ENCODE data around the gene NLGN1. TPM values are rescaled to one million over a fixed set of nuclear protein-coding genes. Genes with fewer than 3 reads are reported as not detected.
A peak's percentile ranks its signal among the peaks of the same experiment; 100 is the strongest.

NLGN1 gene
- polyA plus RNA-seq, 1 donor from 2014 or later = 2.7 TPM

GRCh38 chr3:173730391-173730790 is 332.8 kb downstream of the NLGN1 start:
- Histone ChIP-seq H4K20me1 (ENCODE audit: insufficient read depth) (no peaks in the 10 kb centered on the region), H3K27ac (ENCODE audit: low read length) (no peak overlapping the region), H3K9me2 (ENCODE audit: insufficient read depth, low read length) (no peaks in the 10 kb centered on the region), H3K4me2 (ENCODE audit: low read length) (no peak overlapping the region), H3K9me3 (ENCODE audit: low read length) (no peaks in the 10 kb centered on the region), H3K27me3 (ENCODE audit: insufficient read depth, low read depth, low read length) (no peaks in the 10 kb centered on the region), H3F3A (ENCODE audit: insufficient read depth, low read length, poor library complexity, severe bottlenecking) (no peaks in the 10 kb centered on the region), H3K4me3 (ENCODE audit: low read length) (no peak overlapping the region), H3K79me2 (replicated peaks; ENCODE audit: insufficient read depth, low read length) (no peaks in the 10 kb centered on the region), H2AFZ (ENCODE audit: low read depth, low read length) (no peak overlapping the region), H3K9ac (ENCODE audit: low read length) (no peak overlapping the region), H3K36me3 (ENCODE audit: insufficient read depth, low read length) (no peaks in the 10 kb centered on the region)
- TF ChIP-seq SMC3 (conservative IDR thresholded peaks at IDR 0.05; ENCODE audit: poor library complexity) (no peak), EZH2 (IDR thresholded peaks at IDR 0.05; ENCODE audit: borderline replicate concordance, insufficient read depth, low read length, poor library complexity, severe bottlenecking) (no peak), REST (IDR thresholded peaks at IDR 0.05; ENCODE audit: borderline replicate concordance) (no peak), POLR2AphosphoS5 (IDR thresholded peaks at IDR 0.05) (no peak), EP300 (conservative IDR thresholded peaks at IDR 0.05; ENCODE audit: poor library complexity, severe bottlenecking) (no peak), RAD21 (conservative IDR thresholded peaks at IDR 0.05) (no peak), CTCF (IDR thresholded peaks at IDR 0.05; ENCODE audit: poor library complexity, severe bottlenecking) (no peak), TAF1 (IDR thresholded peaks at IDR 0.05; ENCODE audit: low read depth) (no peak)

- H3K79me2 ChIP-seq (replicated peaks; ENCODE audit: insufficient read depth, low read length) = no peaks in the 10 kb centered on the region
- no peak overlapping the region for H3K4me3 ChIP-seq (ENCODE audit: low read length)
- no peak overlapping the region for H3K9ac ChIP-seq (ENCODE audit: low read length)
- no peak overlapping the region for H2AFZ ChIP-seq (ENCODE audit: low read depth, low read length)
- H3K9me3 ChIP-seq (ENCODE audit: low read length) = no peaks in the 10 kb centered on the region
- no peak overlapping the region for H3K4me2 ChIP-seq (ENCODE audit: low read length)
- peak; percentile 14 for TF ChIP-seq RAD21 (conservative IDR thresholded peaks at IDR 0.05)
- no peak for TF ChIP-seq CTCF (IDR thresholded peaks at IDR 0.05; ENCODE audit: poor library complexity, severe bottlenecking)
- TF ChIP-seq EP300 (conservative IDR thresholded peaks at IDR 0.05; ENCODE audit: poor library complexity, severe bottlenecking) = peak; percentile 49
- no peak for TF ChIP-seq POLR2AphosphoS5 (IDR thresholded peaks at IDR 0.05)
- no peak for TF ChIP-seq MXI1 (conservative IDR thresholded peaks at IDR 0.05; ENCODE audit: poor library complexity, severe bottlenecking)
- TF ChIP-seq REST (IDR thresholded peaks at IDR 0.05; ENCODE audit: borderline replicate concordance) = peak; percentile 37
- TF ChIP-seq TAF1 (IDR thresholded peaks at IDR 0.05; ENCODE audit: low read depth) = no peak
- TF ChIP-seq SMC3 (conservative IDR thresholded peaks at IDR 0.05; ENCODE audit: poor library complexity) = no peak
- TF ChIP-seq EZH2 (IDR thresholded peaks at IDR 0.05; ENCODE audit: borderline replicate concordance, insufficient read depth, low read length, poor library complexity, severe bottlenecking) = no peak
- no peaks in the 10 kb centered on the region for H3K36me3 ChIP-seq (ENCODE audit: insufficient read depth, low read length)
- no peaks in the 10 kb centered on the region for H3K27me3 ChIP-seq (ENCODE audit: insufficient read depth, low read depth, low read length)
- H3F3A ChIP-seq (ENCODE audit: insufficient read depth, low read length, poor library complexity, severe bottlenecking) = no peaks in the 10 kb centered on the region
- no peaks in the 10 kb centered on the region for H4K20me1 ChIP-seq (ENCODE audit: insufficient read depth)
- H3K9me2 ChIP-seq (ENCODE audit: insufficient read depth, low read length) = no peaks in the 10 kb centered on the region
- peak overlapping the region; percentile 8 for H3K27ac ChIP-seq (ENCODE audit: low read length)
Measured at GRCh38 chr3:173732237-173732636, 334.7 kb downstream of the NLGN1 start.

Data from neural cell (in vitro differentiated cells).